HL-60 (cell line): ENCODE results near the gene FRMPD2.

ENCODE experiments used
- DNase-seq, 2 experiments: peaks; one replicate each; pipeline ENCODE4 v3.0.0-alpha.2; 2010 to 2020; ENCODE audit warnings: low read depth in 1 of 2, low spot score in 1 of 2
- H3K27ac ChIP-seq: fragments of 250-450 bp; sonication (Bioruptor Pico); replicated peaks from 2 replicates; pipeline ENCODE4 v1.5.1; 2020; ENCODE audit warnings: mild to moderate bottlenecking, moderate library complexity
- H3K27me3 ChIP-seq: fragments of 250-450 bp; sonication (Bioruptor Pico); 2 replicates; pipeline ENCODE4 v1.5.1; 2021; ENCODE audit warnings: mild to moderate bottlenecking, moderate library complexity; ENCODE audit not compliant: insufficient read depth, poor library complexity, severe bottlenecking
- H3K4me3 ChIP-seq: replicated peaks from 2 replicates; pipeline ENCODE4 v1.5.1; 2011; ENCODE audit warnings: mild to moderate bottlenecking, control low read depth, low read length; ENCODE audit not compliant: insufficient read depth
- CTCF ChIP-seq: IDR thresholded peaks from one replicate; pipeline ENCODE4 v1.5.1; 2011; ENCODE audit warnings: low read length, control low read depth, inconsistent platforms; ENCODE audit not compliant: insufficient read depth
- GABPA ChIP-seq: IDR thresholded peaks from 2 replicates; pipeline ENCODE4 v1.6.1; 2012; ENCODE audit warnings: low read depth
- POLR2AphosphoS5 ChIP-seq: IDR thresholded peaks from 2 replicates; pipeline ENCODE4 v1.6.1; 2012; ENCODE audit warnings: low read depth
- REST ChIP-seq: IDR thresholded peaks from 2 replicates; pipeline ENCODE4 v1.6.1; 2012; ENCODE audit warnings: low read depth; ENCODE audit not compliant: insufficient replicate concordance
- SPI1 ChIP-seq: IDR thresholded peaks from 2 replicates; pipeline ENCODE4 v1.6.1; 2012; ENCODE audit warnings: low read depth, mild to moderate bottlenecking, borderline replicate concordance

FRMPD2 gene

DNA sequence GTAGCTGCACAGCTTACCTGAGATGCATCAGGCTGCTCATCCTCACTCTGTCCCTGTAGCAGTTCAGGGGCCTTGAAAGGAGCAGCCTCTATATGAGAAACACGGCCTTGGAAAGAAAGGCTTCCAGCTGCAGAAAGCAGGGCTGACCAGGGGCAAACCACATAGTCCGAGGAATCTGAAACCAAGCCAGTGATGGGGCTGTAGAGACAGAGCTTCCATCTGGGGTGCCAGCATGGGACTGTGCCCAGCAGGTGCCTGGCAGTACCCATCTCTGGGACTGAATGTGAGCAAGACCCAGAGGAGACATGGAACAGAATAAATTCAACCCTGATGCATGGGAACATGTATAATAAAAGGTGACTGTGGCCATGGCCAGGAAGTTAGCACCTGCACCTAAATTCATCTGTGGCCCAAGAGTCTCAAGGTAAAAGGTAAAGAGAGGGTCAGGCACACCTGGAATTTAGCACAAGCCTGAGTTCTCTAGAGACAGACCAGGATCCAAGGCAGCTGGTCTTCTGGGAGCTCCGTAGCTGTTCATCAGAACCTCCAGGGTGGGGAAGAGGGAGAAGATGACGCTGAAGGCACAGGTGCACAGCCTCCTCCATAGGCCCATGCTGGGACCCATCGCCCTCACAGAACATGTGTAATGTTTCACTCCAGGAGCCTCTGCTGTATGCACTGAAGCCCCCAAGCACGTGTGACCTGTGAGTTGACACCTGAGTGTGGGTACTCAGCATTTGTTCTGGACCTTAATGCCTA is 25.3 kb downstream of the FRMPD2 start:
- DNase-seq, result no peak
- Histone ChIP-seq H3K27ac (no peak overlapping the region), H3K27me3 (peaks cover 4% of the 10 kb centered on the region), H3K4me3 (no peak overlapping the region)
- no peak for TF ChIP-seq GABPA
- TF ChIP-seq POLR2AphosphoS5, result no peak
- TF ChIP-seq SPI1, result no peak
- no peak for TF ChIP-seq REST
- no peak for TF ChIP-seq CTCF

GRCh38 chr10:48248462-48248861 is 26.0 kb downstream of the FRMPD2 start:
- no peak for TF ChIP-seq REST
- TF ChIP-seq POLR2AphosphoS5, result no peak
- no peak for TF ChIP-seq CTCF
- no peak for TF ChIP-seq SPI1
- no peak for TF ChIP-seq GABPA
- H3K4me3 ChIP-seq, result no peak overlapping the region
- no peak for DNase-seq
- no peak overlapping the region for H3K27ac ChIP-seq
- peaks cover 5% of the 10 kb centered on the region for H3K27me3 ChIP-seq

DNA sequence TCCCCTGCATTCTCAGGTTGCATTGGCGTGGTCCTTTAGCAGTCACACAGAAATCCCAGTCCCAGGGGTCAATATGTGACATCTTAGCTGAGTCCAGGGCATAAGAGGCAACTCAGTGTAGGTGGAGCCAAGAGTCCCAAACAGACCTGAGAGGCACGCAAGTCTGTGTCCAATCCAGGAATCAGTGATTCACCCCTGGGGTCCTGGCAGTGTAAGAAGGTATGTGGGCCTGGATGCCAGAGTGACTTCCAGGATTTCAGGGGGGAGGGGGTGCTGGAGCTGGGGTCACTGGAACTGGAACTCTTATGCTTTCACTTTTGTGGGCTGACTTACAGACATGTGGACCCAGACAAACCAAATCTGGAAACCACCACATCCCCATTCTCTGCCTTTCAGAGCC is 26.8 kb downstream of the FRMPD2 start:
- Histone ChIP-seq H3K27me3 (peaks cover 5% of the 10 kb centered on the region), H3K4me3 (no peak overlapping the region), H3K27ac (no peak overlapping the region)
- no peak for DNase-seq
- TF ChIP-seq REST, result no peak
- TF ChIP-seq GABPA, result no peak
- TF ChIP-seq CTCF, result no peak
- TF ChIP-seq POLR2AphosphoS5, result no peak
- TF ChIP-seq SPI1, result no peak
